ENCODE results near the gene AFF2.

Gene AFF2

GRCh38 chrX:148580016-148580415 lies 79.6 kb downstream of the AFF2 start:
- peak; percentile 1 to 10 for DNase-seq
- TF ChIP-seq GATA1 (IDR thresholded peaks at IDR 0.05; ENCODE audit: low read depth, low read length) (no peak), POLR2A (IDR thresholded peaks at IDR 0.05; ENCODE audit: low read length) (no peak)

- DNase-seq = no peak
- no peak for TF ChIP-seq GATA1 (IDR thresholded peaks at IDR 0.05; ENCODE audit: low read depth, low read length)
- TF ChIP-seq POLR2A (IDR thresholded peaks at IDR 0.05; ENCODE audit: low read length) = no peak
Observed at GRCh38 chrX:148582353-148582752, 81.9 kb downstream of the AFF2 start.

GRCh38 chrX:148588649-148589310 lies 88.4 kb downstream of the AFF2 start:
- TF ChIP-seq POLR2A (IDR thresholded peaks at IDR 0.05; ENCODE audit: low read length) = no peak
- no peak for TF ChIP-seq GATA1 (IDR thresholded peaks at IDR 0.05; ENCODE audit: low read depth, low read length)
- no peak for DNase-seq

- TF ChIP-seq GATA1 (IDR thresholded peaks at IDR 0.05; ENCODE audit: low read depth, low read length) = no peak
- no peak for DNase-seq
Observed at GRCh38 chrX:148592595-148592994, 92.2 kb downstream of the AFF2 start.

- TF ChIP-seq POLR2A (IDR thresholded peaks at IDR 0.05; ENCODE audit: low read length) (no peak), GATA1 (IDR thresholded peaks at IDR 0.05; ENCODE audit: low read depth, low read length) (no peak)
- DNase-seq = no peak
Observed at GRCh38 chrX:148593146-148593545, 92.7 kb downstream of the AFF2 start.

GRCh38 chrX:148593987-148594386 lies 93.6 kb downstream of the AFF2 start:
- no peak for DNase-seq
- no peak for TF ChIP-seq POLR2A (IDR thresholded peaks at IDR 0.05; ENCODE audit: low read length)
- no peak for TF ChIP-seq GATA1 (IDR thresholded peaks at IDR 0.05; ENCODE audit: low read depth, low read length)

- TF ChIP-seq GATA1 (IDR thresholded peaks at IDR 0.05; ENCODE audit: low read depth, low read length) (no peak), POLR2A (IDR thresholded peaks at IDR 0.05; ENCODE audit: low read length) (no peak)
Observed at GRCh38 chrX:148599404-148599803, 99.0 kb downstream of the AFF2 start.

GRCh38 chrX:148600131-148600530 lies 99.7 kb downstream of the AFF2 start:
- TF ChIP-seq POLR2A (IDR thresholded peaks at IDR 0.05; ENCODE audit: low read length) (no peak), GATA1 (IDR thresholded peaks at IDR 0.05; ENCODE audit: low read depth, low read length) (no peak)
- no peak for DNase-seq

More at GRCh38 chrX:148599404-148599803, 99.0 kb downstream of the AFF2 start:
- DNase-seq = peak; percentile 23 to 70

GRCh38 chrX:148600581-148600980 lies 100.2 kb downstream of the AFF2 start:
- no peak for DNase-seq
- TF ChIP-seq POLR2A (IDR thresholded peaks at IDR 0.05; ENCODE audit: low read length) = no peak
- TF ChIP-seq GATA1 (IDR thresholded peaks at IDR 0.05; ENCODE audit: low read depth, low read length) = no peak

GRCh38 chrX:148601034-148601433 lies 100.6 kb downstream of the AFF2 start:
- no peak for TF ChIP-seq GATA1 (IDR thresholded peaks at IDR 0.05; ENCODE audit: low read depth, low read length)
- no peak for TF ChIP-seq POLR2A (IDR thresholded peaks at IDR 0.05; ENCODE audit: low read length)
- no peak for DNase-seq

- DNase-seq = no peak
- no peak for TF ChIP-seq POLR2A (IDR thresholded peaks at IDR 0.05; ENCODE audit: low read length)
- no peak for TF ChIP-seq GATA1 (IDR thresholded peaks at IDR 0.05; ENCODE audit: low read depth, low read length)
Observed at GRCh38 chrX:148609515-148610327, 109.3 kb downstream of the AFF2 start.

GRCh38 chrX:148610328-148610698 lies 109.9 kb downstream of the AFF2 start:
- no peak for TF ChIP-seq POLR2A (IDR thresholded peaks at IDR 0.05; ENCODE audit: low read length)
- no peak for TF ChIP-seq GATA1 (IDR thresholded peaks at IDR 0.05; ENCODE audit: low read depth, low read length)
- no peak for DNase-seq

- no peak for DNase-seq
- TF ChIP-seq GATA1 (IDR thresholded peaks at IDR 0.05; ENCODE audit: low read depth, low read length) = no peak
- TF ChIP-seq POLR2A (IDR thresholded peaks at IDR 0.05; ENCODE audit: low read length) = no peak
Observed at GRCh38 chrX:148611993-148612392, 111.6 kb downstream of the AFF2 start.

GRCh38 chrX:148612431-148612830 lies 112.0 kb downstream of the AFF2 start:
- TF ChIP-seq POLR2A (IDR thresholded peaks at IDR 0.05; ENCODE audit: low read length) = no peak
- no peak for TF ChIP-seq GATA1 (IDR thresholded peaks at IDR 0.05; ENCODE audit: low read depth, low read length)
- no peak for DNase-seq

- no peak for DNase-seq
Observed at GRCh38 chrX:148613636-148614035, 113.2 kb downstream of the AFF2 start.

More at GRCh38 chrX:148613636-148614035, 113.2 kb downstream of the AFF2 start:
- TF ChIP-seq GATA1 (IDR thresholded peaks at IDR 0.05; ENCODE audit: low read depth, low read length) (no peak), POLR2A (IDR thresholded peaks at IDR 0.05; ENCODE audit: low read length) (no peak)

Data from erythroblast (primary cell).